Measurements from ENCODE around the gene PTPRJ.
"Not testable (repeated sequence)": the region's sequence is repeated elsewhere in the genome, so short reads cannot be mapped to it uniquely, and the experiment has no call there.

- TF ChIP-seq EZH2 (IDR thresholded peaks at IDR 0.05; ENCODE audit: insufficient read depth, poor library complexity, severe bottlenecking); EZH2phosphoT487 (IDR thresholded peaks at IDR 0.05; ENCODE audit: insufficient read depth, low read depth): not testable (repeated sequence)
These were observed 43.2 kb downstream of the PTPRJ start for GRCh38 chr11:48023608-48024007.
